Left forelimb (tissue), 1 donor: ENCODE data around the gene SLC2A11.
A peak's percentile ranks its signal among the peaks of the same experiment; 100 is the strongest.
"Not testable (repeated sequence)": the region's sequence is repeated elsewhere in the genome, so short reads cannot be mapped to it uniquely, and the experiment has no call there.

ENCODE experiments used
- DNase-seq: peaks from one replicate; pipeline ENCODE4 v3.0.0-alpha.2; 2018; ENCODE audit warnings: low spot score

Gene SLC2A11

DNA sequence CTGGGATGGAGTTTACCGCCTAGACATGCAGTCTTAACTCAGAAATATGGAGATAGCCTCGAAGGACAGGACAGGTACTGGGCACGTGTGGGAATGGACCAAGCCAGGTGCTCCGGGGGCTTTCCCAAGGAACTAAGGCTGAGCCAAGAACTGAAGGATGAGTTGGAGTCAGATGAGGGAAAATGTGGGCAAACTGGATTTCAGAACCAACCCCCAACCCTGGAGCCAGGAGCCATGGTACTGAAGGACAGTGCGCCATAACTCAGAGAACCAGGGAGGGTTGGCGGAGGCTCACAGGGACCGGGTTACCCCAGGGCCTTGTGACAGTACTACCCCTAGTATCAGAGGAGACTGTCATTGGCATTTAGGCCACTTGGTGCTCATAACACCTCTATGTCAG is 34.1 kb downstream of the SLC2A11 start:
- no peak for DNase-seq

DNA sequence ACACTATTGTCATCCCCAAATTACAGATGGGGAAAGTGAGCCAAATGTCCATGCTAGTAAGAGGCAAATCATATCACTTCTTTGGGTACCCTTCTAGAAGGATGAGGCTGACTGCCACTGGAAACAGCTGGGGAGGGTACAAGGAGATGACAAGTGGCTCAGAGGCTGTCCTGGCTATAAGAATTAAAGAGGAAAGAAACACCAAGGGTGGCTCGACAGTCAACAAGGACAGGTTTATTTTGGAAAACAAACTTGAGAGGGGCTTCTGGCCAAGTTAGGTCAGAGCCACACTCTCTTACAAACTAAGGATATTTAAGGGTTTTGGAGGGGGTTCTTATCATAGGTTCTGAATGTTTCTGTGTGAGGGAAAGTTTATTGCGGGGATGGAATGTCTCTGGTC is 34.5 kb downstream of the SLC2A11 start:
- DNase-seq: no peak

DNA sequence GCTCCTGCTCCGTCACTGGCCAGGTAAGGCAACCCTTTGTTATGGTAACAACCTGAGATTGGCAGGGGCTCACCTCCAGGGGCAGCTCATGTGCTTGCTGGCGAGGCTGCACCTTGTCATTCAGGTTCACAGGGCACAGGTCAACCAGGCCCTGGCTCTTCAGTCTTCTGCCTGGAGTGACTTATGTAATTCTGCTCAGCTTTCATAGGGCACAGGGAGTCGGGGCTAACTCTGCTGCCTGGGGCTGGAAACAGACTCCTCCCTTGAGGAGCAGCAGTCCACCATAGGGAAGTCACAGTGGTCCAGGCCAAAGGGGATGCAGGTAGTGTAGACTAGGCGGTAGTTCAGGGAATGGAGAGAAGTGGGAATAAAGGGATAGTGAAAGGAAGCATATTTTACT is 35.0 kb downstream of the SLC2A11 start:
- no peak for DNase-seq

DNA sequence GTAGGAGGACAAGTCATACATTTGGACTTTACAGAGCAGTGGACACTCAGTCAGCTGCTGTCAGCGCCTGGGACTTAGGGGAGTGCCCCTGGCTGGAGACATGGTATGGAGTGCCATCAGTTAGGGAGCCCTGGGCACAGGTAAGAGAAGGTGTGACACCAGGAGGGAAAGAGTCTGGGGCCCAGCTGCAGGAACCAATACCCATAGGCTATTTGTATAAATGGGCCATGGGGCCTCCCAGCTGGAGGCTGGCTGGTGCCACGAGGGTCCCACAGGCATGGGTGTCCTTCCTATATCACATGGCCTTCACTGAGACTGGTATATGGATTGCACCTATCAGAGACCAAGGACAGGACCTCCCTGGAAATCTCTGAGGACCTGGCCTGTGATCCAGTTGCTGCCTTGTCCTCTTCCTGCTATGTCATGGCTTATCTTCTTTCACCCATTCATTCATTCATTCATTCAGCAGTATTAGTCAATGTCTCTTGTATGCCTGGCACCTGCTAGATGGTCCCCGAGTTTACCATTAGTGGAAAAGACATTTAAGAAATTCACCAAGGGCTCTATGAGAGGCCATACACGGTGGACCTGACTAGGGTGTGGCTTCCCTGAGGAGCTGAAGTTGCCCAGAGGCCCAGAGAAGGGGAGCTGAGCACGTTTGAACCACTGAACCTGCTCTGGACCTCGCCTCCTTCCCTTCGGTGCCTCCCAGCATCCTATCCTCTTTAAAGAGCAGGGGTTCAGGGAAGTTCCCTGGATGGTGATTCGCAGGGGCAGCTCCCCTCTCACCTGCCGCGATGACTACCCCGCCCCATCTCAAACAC is 35.7 kb downstream of the SLC2A11 start:
- no peak for DNase-seq

DNA sequence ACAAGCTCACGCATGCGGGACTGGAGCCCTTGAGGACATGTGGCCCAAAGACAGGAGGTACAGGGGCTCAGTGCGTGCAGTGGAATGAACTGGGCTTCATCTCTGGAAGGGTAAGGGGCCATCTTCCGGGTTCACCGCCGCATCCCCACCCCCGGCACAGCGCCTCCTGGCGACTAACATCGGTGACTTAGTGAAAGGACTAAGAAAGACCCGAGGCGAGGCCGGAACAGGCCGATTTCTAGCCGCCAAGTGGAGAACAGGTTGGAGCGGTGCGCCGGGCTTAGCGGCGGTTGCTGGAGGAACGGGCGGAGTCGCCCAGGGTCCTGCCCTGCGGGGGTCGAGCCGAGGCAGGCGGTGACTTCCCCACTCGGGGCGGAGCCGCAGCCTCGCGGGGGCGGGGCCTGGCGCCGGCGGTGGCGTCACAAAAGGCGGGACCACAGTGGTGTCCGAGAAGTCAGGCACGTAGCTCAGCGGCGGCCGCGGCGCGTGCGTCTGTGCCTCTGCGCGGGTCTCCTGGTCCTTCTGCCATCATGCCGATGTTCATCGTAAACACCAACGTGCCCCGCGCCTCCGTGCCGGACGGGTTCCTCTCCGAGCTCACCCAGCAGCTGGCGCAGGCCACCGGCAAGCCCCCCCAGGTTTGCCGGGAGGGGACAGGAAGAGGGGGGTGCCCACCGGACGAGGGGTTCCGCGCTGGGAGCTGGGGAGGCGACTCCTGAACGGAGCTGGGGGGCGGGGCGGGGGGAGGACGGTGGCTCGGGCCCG is 36.5 kb downstream of the SLC2A11 start, which contains the start of gene MIF:
Gene MIF, plus strand, starts transcription at position 439 of the 765 bp plus-strand sequence. Its CDS starts 92 bp downstream, at position 531.
- DNase-seq: peak; percentile 98

DNA sequence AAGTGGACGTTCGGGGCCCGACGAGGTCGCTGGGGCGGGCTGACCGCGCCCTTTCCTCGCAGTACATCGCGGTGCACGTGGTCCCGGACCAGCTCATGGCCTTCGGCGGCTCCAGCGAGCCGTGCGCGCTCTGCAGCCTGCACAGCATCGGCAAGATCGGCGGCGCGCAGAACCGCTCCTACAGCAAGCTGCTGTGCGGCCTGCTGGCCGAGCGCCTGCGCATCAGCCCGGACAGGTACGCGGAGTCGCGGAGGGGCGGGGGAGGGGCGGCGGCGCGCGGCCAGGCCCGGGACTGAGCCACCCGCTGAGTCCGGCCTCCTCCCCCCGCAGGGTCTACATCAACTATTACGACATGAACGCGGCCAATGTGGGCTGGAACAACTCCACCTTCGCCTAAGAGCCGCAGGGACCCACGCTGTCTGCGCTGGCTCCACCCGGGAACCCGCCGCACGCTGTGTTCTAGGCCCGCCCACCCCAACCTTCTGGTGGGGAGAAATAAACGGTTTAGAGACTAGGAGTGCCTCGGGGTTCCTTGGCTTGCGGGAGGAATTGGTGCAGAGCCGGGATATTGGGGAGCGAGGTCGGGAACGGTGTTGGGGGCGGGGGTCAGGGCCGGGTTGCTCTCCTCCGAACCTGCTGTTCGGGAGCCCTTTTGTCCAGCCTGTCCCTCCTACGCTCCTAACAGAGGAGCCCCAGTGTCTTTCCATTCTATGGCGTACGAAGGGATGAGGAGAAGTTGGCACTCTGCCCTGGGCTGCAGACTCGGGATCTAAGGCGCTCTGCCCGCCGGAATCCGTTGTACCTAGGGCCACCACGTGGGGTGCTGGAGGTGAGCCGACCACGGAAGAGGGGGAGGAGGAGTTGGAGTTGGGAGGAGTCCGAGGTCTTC is 37.3 kb downstream of the SLC2A11 start:
- peak; percentile 76 for DNase-seq

DNA sequence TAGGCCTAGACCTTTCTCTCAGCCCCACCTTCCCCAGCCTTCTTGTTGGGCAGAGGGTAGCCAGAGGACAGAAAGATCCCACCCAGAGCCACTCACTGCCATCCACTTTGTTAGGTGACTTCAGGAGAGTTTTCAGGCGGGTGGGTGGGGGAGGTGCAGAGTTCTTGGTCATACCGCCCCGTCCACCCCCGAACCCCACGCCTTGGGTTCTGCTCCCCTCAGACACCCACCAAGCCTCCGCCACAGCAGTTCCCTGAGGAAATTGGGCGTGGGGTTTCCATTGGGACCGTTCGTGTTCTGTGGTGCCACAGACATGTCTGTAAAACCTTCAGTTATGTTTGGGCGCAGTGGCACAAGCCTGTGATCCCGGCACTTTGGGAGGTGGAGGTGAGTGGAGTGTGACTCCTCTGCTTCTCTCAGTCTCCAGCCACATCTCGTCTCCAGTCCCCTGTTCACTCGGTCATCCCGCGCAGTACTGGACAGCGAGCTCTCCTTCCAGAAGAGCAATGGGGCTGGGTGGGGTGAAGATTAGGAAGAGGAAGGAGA is 38.0 kb downstream of the SLC2A11 start:
- DNase-seq: no peak

DNA sequence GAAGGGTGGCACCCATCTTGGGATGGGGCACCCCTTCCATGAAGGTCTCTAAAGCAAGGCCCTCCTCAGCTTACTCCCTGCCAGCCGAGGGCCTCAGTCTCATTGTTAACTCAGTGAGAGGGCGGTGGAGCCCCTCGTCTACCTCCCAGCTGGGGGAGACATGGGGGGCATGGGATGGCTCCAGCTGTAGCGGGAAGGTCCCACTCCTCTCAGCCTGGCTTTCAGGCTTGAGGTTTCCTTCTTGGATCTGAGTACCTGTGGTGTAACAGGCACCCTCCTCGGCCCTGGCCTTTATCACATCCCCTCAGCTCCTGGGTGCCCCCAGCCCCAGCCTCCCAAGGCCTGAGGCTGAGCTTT is 38.5 kb downstream of the SLC2A11 start:
- no peak for DNase-seq

DNA sequence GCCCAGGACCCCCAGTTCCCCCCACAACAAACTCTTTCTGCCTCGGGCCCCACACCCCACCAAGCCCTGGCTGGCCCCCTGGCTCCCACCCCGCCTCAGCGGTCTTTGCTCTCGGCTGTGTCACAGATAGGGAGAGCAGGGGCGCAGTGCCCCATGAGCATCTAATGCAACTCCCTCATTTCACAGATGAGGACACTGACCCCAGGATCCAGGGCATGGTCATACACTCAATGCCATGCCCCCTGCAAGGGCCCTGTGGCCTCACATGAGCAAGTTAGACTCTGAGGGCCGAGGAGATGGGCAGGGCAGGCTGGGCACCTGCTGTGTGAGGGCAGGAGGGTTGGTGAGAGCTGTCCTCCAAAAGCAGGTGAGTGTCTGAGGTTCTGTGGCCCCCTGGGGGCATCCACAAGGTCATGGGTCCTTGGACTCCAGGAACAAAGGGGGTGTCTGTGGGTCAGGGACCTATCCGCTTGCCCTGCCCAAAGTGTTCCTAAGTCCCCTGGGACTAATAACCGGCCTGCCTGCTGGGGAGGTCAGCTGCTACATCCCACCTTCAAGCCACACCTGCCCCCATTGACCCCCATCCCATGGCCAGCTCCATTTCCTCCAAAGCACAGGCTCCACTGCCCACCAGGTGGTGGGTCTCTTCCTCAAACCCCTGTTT is 39.0 kb downstream of the SLC2A11 start:
- no peak for DNase-seq

DNA sequence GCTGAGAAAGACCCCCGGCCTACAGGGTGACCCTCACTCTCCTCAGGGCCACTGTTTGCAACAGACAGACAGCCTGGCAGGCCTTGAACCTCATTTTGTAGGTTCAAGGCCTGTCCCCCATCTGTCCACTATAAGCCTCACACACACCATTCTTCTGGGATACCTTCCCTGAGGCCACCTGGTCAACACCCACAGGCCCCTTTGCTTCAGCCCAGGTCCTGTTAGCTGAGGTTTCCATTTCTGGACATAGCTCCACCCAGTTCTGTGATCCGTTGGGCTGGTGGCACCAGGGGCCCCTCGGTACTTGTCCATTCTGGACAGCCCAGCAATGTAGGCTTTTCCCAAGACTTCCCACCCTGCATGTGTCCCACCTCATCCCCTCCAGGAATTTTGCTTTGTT is 39.6 kb downstream of the SLC2A11 start:
- DNase-seq: no peak

DNA sequence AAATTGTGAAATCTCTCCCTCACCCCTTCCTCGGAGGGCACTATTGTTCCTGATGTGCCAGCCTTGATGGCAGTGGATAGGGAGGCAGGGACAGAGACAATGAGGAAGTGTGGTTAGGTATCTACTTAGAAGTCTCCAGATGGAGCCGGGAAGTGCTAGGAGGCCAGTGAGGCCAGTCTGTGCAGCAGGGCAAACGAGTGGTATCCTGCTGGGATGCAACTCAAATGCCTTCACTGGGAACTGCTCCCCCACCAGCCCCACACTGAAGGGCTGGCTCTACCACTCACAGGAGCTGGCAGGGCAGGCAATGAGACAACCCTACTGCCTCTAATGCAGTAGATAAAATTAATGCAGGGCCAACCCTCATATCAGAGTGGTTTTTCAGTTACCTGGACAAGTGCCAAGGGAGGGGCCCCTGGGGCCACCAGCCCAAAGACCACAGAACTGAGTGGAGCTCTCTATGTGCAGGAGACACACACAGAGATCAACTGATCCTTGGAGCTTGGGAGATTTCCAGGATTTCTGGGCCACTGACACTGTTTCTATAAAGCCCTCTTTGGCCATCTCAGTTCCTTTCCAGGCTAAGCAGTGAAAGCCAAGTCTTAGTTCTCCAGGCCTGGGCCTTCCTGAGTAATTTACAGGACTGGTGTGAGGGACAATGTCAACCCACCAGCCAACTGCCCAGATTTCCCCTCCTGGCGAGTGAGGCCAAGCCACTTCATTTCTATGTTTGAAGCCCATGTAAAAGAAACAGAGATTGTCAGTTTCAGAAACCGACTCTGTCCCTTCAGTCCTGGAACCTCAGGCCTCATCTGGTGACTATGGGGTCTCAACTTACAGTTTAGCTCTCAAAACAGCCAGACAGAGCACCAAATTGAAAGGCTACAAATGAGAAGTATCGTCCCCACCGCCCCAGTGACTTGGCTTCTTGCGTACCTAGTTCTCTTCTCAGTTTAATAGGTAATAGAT is 40.6 kb downstream of the SLC2A11 start:
- no peak for DNase-seq

DNA sequence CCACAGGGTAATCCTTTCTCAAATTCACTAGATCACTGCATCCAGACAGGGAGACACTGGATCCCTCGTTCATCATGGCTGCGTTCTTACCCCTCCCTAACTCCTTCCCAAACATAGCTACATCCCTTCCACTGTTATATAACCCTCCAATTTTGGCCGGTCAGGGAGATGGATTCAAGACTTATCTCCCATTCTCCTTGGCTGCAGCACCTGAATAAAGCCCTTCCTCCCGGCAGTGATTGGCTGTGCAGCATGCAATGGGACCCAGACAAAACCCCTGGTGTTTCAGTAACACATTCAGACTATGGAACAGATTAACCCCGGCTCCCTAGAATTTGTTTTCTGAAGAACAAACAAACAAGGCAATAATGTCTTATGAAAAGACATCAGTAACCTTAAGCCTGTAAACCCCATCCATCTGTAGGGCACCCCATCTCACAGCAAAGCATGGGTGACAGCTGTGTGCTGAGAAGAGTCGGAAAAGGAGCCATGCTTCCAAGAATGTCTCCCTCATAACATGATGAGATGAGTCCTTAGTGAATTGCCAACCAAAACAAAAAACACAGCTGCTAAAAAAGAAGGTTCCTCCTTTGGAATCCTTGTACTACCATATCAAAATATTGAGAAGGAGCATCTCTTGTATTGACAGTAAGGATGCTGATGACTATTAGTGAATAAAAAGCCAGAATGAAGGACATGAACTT is 41.5 kb downstream of the SLC2A11 start:
- no peak for DNase-seq

DNA sequence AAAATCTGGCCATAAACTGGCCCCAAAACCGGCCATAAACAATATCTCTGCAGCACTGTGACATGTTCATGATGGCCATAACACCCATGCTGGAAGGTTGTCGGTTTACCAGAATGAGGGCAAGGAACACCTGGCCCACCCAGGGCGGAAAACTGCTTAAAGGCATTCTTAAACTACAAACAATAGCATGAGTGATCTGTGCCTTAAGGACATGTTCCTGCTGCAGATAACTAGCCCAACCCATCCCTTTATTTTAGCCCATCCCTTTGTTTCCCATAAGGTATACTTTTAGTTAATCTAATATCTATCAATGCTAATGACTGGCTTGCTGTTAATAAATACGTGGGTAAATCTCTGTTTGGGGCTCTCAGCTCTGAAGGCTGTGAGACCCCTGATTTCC is 42.6 kb downstream of the SLC2A11 start:
- not testable (repeated sequence) for DNase-seq

DNA sequence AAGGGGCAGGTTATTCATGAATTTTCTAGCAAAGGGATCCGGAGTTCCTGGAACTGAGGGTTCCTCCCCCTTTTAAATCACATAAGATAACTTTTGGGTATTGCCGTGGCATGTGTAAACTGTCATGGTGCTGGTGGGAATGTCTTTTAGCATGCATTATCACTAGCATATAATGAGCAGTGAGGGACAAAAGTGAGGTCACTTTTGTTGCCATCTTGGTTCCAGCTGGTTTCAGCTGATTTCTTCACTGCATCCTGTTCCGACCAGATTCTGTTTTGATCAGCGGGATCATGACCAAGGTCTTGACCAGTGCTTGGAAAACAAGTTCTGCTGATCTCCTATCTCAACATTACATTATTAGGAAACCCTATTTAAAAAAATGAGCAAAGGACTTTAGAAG is 43.9 kb downstream of the SLC2A11 start:
- DNase-seq: no peak

DNA sequence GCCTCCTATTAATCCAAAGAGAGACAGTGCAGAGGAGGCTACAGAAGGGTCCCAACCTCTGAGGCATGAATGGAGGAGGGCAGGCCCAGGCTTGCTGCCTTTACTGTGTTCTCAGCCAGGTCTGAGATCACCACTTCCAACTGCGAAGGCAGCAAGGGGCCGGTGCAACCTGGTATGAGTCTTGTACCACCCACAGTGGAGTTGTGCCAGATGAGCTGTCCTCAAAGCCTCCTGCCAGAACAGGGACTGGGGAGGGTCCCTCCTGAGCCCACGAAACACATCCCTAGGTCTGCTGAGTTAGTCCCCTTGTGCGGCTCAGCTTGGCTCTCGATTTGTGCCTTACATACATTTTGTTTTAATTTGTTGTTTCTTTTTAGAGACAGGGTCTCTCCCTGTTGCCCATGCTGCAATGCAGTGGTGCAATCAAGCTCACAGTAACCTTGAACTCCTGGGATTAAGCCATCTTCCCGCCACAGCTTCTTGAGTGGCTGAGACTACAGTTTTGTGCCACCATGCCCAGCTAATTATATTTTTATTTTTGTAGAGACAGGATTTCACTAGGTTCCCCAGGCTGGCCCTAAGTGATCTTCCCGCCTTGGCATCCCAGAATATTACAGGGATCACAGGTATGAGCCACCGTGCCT is 45.8 kb downstream of the SLC2A11 start:
- DNase-seq: no peak

DNA sequence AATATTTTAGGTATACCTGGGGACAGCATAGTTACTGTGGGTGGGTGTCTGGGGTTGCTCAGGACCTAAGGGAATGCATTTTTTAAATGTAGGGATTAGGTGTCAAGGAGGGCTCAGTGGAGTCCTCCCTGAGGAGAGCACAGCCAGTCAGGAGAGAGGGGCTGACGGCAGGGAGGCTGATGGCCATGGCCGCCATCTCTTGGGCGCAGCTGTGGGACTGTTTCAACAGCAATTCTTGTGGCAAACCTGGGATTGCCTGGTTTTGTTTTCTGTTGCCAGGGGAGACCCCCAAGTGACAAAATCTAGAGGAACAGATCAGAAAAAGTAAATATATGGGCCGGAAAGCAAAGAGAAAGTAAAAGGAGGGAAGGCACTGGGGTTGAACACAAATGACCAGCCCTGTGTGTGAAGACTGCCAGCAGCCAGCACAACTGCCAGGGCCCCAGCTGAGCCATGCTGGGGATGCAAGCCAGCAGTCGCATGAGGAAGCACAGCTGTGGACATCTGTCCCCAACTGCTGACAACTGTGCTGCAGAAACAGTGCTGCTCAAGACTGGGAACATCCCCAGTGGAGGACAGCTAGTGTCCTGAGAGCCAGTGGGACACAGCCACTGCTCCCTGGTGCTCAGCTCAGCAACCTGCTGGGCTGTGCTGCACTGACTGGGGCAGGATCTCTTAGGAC is 47.0 kb downstream of the SLC2A11 start:
- no peak for DNase-seq

DNA sequence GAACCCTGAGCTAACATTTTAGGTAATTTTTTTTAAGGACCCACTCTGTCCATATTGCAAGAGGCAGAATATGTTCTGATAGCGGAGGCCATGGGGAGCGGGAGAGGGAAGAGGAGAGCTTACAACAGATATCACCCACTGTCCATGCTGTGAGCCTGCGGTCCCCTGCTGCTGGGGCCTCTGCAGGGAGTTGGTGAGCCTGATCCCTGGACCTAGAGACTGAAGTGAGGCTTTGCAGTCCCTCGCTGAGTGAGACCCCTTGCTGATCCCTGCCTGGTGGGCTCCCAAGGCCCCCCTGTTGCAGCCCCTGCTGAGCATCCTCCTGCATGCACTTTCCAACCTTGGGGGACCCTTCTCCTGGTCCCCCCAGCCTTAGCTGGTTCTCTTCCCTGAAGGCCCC is 49.0 kb downstream of the SLC2A11 start:
- no peak for DNase-seq

DNA sequence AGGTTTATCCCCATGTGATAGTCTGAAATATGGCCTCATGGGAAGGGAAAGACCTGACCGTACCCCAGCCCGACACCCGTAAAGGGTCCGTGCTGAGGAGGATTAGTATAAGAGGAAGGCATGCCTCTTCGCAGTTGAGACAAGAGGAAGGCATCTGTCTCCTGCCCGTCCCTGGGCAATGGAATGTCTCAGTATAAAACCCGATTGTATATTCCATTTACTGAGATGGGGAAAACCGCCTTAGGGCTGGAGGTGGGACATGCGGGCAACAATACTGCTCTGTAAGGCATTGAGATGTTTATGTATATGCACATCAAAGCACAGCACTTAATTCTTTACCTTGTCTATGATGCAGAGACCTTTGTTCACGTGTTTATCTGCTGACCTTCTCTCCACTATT is 49.7 kb downstream of the SLC2A11 start:
- not testable (repeated sequence) for DNase-seq
